Skeletal muscle satellite cell (primary cell): ENCODE results near the gene PNRC1. TPM values are rescaled to one million over a fixed set of nuclear protein-coding genes. Genes with fewer than 3 reads are reported as not detected.

Source experiments
- small RNA-seq: library from RNA; depleted of rRNA; stranded (forward); fragments of <200 nt; gene quantifications from one replicate; pipeline ENCODE3, GENCODE V24; 2012

The PNRC1 gene

Small RNAs within 50 kb of the gene (small RNA-seq; reads per million reads assigned to genes)
- gene RN7SL336P, result not detected
- gene RNU2-61P, result 8.0 reads per million, percentile 89 among the genes with 10 or more reads in this experiment
